Measurements from ENCODE around the gene PFKP.

DNA sequence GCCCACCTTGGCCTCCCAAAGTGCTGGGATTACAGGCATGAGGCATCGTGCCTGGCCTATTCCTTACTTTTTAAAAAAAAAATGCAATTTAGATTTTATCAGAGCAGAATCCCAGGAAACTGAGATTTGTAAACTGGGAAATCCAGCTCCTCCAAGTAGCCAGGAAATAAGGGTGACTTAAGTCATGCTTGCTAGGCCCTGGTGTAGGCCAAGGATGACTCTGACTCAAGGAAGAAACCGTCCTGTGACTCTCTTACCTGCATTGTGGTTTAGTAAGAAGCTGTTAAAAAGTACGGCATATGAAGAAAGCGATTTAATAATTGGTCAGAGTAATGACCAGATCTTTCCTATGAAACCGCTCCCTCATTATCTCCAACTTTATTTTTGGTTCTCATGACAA is 10.2 kb downstream of the PFKP start:
- TF ChIP-seq, protein P1, sequence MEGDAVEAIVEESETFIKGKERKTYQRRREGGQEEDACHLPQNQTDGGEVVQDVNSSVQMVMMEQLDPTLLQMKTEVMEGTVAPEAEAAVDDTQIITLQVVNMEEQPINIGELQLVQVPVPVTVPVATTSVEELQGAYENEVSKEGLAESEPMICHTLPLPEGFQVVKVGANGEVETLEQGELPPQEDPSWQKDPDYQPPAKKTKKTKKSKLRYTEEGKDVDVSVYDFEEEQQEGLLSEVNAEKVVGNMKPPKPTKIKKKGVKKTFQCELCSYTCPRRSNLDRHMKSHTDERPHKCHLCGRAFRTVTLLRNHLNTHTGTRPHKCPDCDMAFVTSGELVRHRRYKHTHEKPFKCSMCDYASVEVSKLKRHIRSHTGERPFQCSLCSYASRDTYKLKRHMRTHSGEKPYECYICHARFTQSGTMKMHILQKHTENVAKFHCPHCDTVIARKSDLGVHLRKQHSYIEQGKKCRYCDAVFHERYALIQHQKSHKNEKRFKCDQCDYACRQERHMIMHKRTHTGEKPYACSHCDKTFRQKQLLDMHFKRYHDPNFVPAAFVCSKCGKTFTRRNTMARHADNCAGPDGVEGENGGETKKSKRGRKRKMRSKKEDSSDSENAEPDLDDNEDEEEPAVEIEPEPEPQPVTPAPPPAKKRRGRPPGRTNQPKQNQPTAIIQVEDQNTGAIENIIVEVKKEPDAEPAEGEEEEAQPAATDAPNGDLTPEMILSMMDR (IDR thresholded peaks at IDR 0.05): no peak
- TF ChIP-seq POLR2A (IDR thresholded peaks at IDR 0.05): no peak
- TF ChIP-seq POLR2AphosphoS5 (IDR thresholded peaks at IDR 0.05): no peak
- no peak for TF ChIP-seq EP300 (IDR thresholded peaks at IDR 0.05; ENCODE audit: low read depth)
